K562 (cell line): ENCODE results near the gene THUMPD2. TPM values are rescaled to one million over a fixed set of nuclear protein-coding genes. Genes with fewer than 3 reads are reported as not detected.

Source experiments
- ATAC-seq: fragments of 200-7000 bp; cut with Tn5 transposase; 3 replicates; pipeline ENCODE4 v1.9.1; 2020; ENCODE audit warnings: moderate library complexity
- BruUV-seq: library from RNA; stranded (reverse); fragments of 400-500 nt; replicated peaks from 2 replicates; lab custom pipeline; 2021; lab: Mats Ljungman, UMichigan
- CTCF ChIA-PET: fragments of 300-600 bp; formaldehyde crosslinking; extraction: SDS; loops from one replicate; lab custom pipeline; 2021; ENCODE audit warnings: low intra/inter-chr PET ratio; lab: Yijun Ruan, JAX
- POLR2A ChIA-PET: fragments of 300-600, 350-650 bp; sonication (Branson Sonifier 250); formaldehyde crosslinking; extraction: SDS; loops from one replicate; lab custom pipeline; 2021; ENCODE audit warnings: antibody characterized with exemption, inconsistent platforms; lab: Yijun Ruan, JAX
- DNase-seq, 4 experiments: peaks; one replicate each; pipeline versions ENCODE4 v3.0.0 to v3.0.0-alpha.2; 2011 to 2018; ENCODE audit warnings: low spot score in 3 of 4, mixed read lengths in 3 of 4; ENCODE audit errors: extremely low read depth in 1 of 4
- FAIRE-seq: peaks from 2 replicates; lab custom pipeline; 2011; peaks lifted over from hg19 to GRCh38; lab: Jason Lieb, UNC
- H2AFZ ChIP-seq: 2 replicates; pipeline ENCODE4 v1.6.0; 2011; ENCODE audit warnings: low read depth, low read length, control low read depth, inconsistent platforms
- H3K27ac ChIP-seq: fragments of 200-600 bp; 3 replicates; pipeline ENCODE4 v1.8.0; 2011; ENCODE audit warnings: low read depth, mild to moderate bottlenecking, control low read depth, inconsistent platforms, low read length, moderate library complexity, mixed read lengths; ENCODE audit errors: extremely low read depth
- H3K27me3 ChIP-seq, 2 experiments: fragments of 300-600 bp in 1 of 2; 2 replicates in 1 of 2; 3 replicates in 1 of 2; pipeline versions ENCODE4 v1.6.0 to v1.8.0; 2011; ENCODE audit warnings: inconsistent platforms in 2 of 2, low read length in 2 of 2, mild to moderate bottlenecking in 1 of 2, mixed read lengths in 1 of 2, moderate library complexity in 1 of 2; ENCODE audit not compliant: control insufficient read depth in 2 of 2, insufficient read depth in 2 of 2
- H3K36me3 ChIP-seq: fragments of 300-600 bp; 3 replicates; pipeline ENCODE4 v1.8.0; 2011; ENCODE audit warnings: mild to moderate bottlenecking, low read length, inconsistent platforms; ENCODE audit not compliant: control insufficient read depth, insufficient read depth
- H3K4me1 ChIP-seq, 2 experiments: fragments of 200-600 bp in 1 of 2; replicated peaks in 1 of 2; 2 replicates in 1 of 2; 3 replicates in 1 of 2; pipeline versions ENCODE4 v1.5.1 to v1.8.0; 2011; ENCODE audit warnings: inconsistent platforms in 2 of 2, low read length in 2 of 2, mild to moderate bottlenecking in 1 of 2, mixed read lengths in 1 of 2, moderate library complexity in 1 of 2; ENCODE audit not compliant: control insufficient read depth in 2 of 2, insufficient read depth in 2 of 2
- H3K4me2 ChIP-seq: 2 replicates; pipeline ENCODE4 v1.6.1; 2011; ENCODE audit warnings: low read length, control low read depth, inconsistent platforms, mixed read lengths; ENCODE audit not compliant: insufficient read depth
- H3K4me3 ChIP-seq: fragments of 200-600 bp; sonication (generic), shearing (Covaris generic); 2 replicates; pipeline ENCODE4 v1.5.1; 2016; ENCODE audit warnings: control low read depth, inconsistent platforms
- H3K79me2 ChIP-seq: fragments of 200-600 bp; 3 replicates; pipeline ENCODE4 v1.8.0; 2011; ENCODE audit warnings: low read length, inconsistent platforms; ENCODE audit not compliant: control insufficient read depth, insufficient read depth
- H3K9ac ChIP-seq, 2 experiments: 2 replicates each; pipeline versions ENCODE4 v1.6.0 to v1.6.1; 2011; ENCODE audit warnings: low read depth in 2 of 2, low read length in 2 of 2, control low read depth in 1 of 2, inconsistent platforms in 1 of 2, mild to moderate bottlenecking in 1 of 2, mixed read lengths in 1 of 2; ENCODE audit not compliant: insufficient read depth in 1 of 2
- H3K9me1 ChIP-seq: one replicate; pipeline ENCODE4 v1.6.0; 2011; ENCODE audit warnings: inconsistent platforms, mild to moderate bottlenecking, low read length, moderate library complexity; ENCODE audit not compliant: control insufficient read depth, insufficient read depth
- H3K9me3 ChIP-seq: replicated peaks from 2 replicates; pipeline ENCODE4 v1.5.1; 2011; ENCODE audit warnings: low read depth, low read length, inconsistent platforms; ENCODE audit not compliant: control insufficient read depth, insufficient read depth
- H4K20me1 ChIP-seq: replicated peaks from 2 replicates; pipeline ENCODE4 v1.6.1; 2011; ENCODE audit warnings: low read length, inconsistent platforms, mixed read lengths; ENCODE audit not compliant: control insufficient read depth, insufficient read depth
- BRD4 ChIP-seq: fragments of 200-600 bp; sonication (generic); IDR thresholded peaks from 2 replicates; pipeline ENCODE4 v1.6.1; 2017; ENCODE audit warnings: inconsistent platforms
- GATAD2A ChIP-seq: fragments of 450-650 bp; IDR thresholded peaks from 2 replicates; pipeline ENCODE4 v1.6.1; 2017
- HMG20B ChIP-seq: fragments of 250-450 bp; sonication (Bioruptor Pico); IDR thresholded peaks from 2 replicates; pipeline ENCODE4 v1.5.0; 2021; ENCODE audit warnings: mild to moderate bottlenecking
- KLF16 ChIP-seq: IDR thresholded peaks from 2 replicates; pipeline ENCODE4 v1.6.1; 2016; ENCODE audit warnings: antibody characterized with exemption
- MAX ChIP-seq: sonication (generic); formaldehyde crosslinking; IDR thresholded peaks from 2 replicates; pipeline ENCODE4 v1.9.0; 2022; ENCODE audit warnings: mild to moderate bottlenecking, missing genetic modification reagents
- RUNX1 ChIP-seq: sonication (generic); IDR thresholded peaks from 2 replicates; pipeline ENCODE4 v1.6.1; 2016; ENCODE audit warnings: antibody characterized with exemption, low read depth
- SIN3A ChIP-seq, 2 experiments: fragments of 150-350 bp in 1 of 2; IDR thresholded peaks; 2 replicates each; pipeline ENCODE4 v1.6.1; 2011 to 2016; ENCODE audit warnings: borderline replicate concordance in 2 of 2, low read depth in 2 of 2, low read length in 2 of 2, mild to moderate bottlenecking in 2 of 2, moderate library complexity in 2 of 2; ENCODE audit not compliant: control insufficient read depth in 1 of 2
- TARDBP ChIP-seq: fragments of 450-650 bp; IDR thresholded peaks from 2 replicates; pipeline ENCODE4 v1.6.1; 2016
- ZC3H11A ChIP-seq: IDR thresholded peaks from 2 replicates; pipeline ENCODE4 v1.6.1; 2012; ENCODE audit warnings: low read depth, low read length, improper control_type of control experiment
- ZNF583 ChIP-seq: fragments of 250-450 bp; sonication (Bioruptor Pico); IDR thresholded peaks from 2 replicates; pipeline ENCODE4 v1.4.0; 2020
- WGBS: fragments of 100-300 bp; shearing (Covaris generic); methylation state at CpG from one replicate; pipeline ENCODE4 v1.1.6; 2016; ENCODE audit warnings: low coverage, mixed read lengths; ENCODE audit not compliant: insufficient coverage; ENCODE audit errors: missing lambda C conversion rate; 5-methylcytosine and 5-hydroxymethylcytosine counted together
- in situ Hi-C: fragments of 300-500 bp; cut with MboI; formaldehyde crosslinking; loops from 4 replicates; pipeline ENCODE4 v1.15.0; 2018; ENCODE audit warnings: inconsistent platforms, mixed read lengths
- intact Hi-C: fragments of 100-400 bp; cut with micrococcal nuclease; formaldehyde crosslinking; loops from 2 replicates; pipeline ENCODE4 v1.14.2; 2022
- polyA plus RNA-seq, 8 experiments: library from polyadenylated mRNA; depleted of rRNA in 4 of 8; stranded (reverse) in 5 of 8; unstranded in 3 of 8; fragments of >200 nt; fragmentation: Nextera tagmentation in 2 of 8; fragmentation: Illumina TruSeq in 1 of 8; extraction: Ambion mirVana in 2 of 8; extraction: Trizol in 1 of 8; gene quantifications; 2 replicates each; pipeline versions ENCODE4 v1.2.1 to v1.2.3, GENCODE V29; 2011 to 2014; ENCODE audit warnings: inconsistent platforms in 1 of 8, missing spikeins in 1 of 8
- total RNA-seq, 7 experiments: library from RNA; depleted of rRNA in 6 of 7; stranded (reverse); fragments of >200 nt in 6 of 7; fragmentation: Illumina TruSeq in 2 of 7; extraction: Trizol in 2 of 7; gene quantifications; 2 replicates each; pipeline versions ENCODE4 v1.2.1 to v1.2.3, GENCODE V29; 2011 to 2021; ENCODE audit warnings: low replicate concordance in 1 of 7
- TF ChIP-seq, protein P1 (sequence below): fragments of 450-650 bp; conservative IDR thresholded peaks from 2 replicates; pipeline ENCODE4 v1.6.1; 2016; ENCODE audit warnings: missing genetic modification characterization, low read depth, mild to moderate bottlenecking, control low read depth, missing compliant biosample characterization
- TF ChIP-seq, protein P2 (sequence below): fragments of 450-650 bp; formaldehyde crosslinking; IDR thresholded peaks from 2 replicates; pipeline ENCODE4 v1.4.0; 2022; ENCODE audit warnings: missing genetic modification characterization
- TF ChIP-seq, protein P3 (sequence below): fragments of 250-450 bp; sonication (Bioruptor Pico); IDR thresholded peaks from 2 replicates; pipeline ENCODE4 v1.5.0; 2020; ENCODE audit warnings: mild to moderate bottlenecking

The THUMPD2 gene
- total and polyA plus RNA-seq, 9 of the 15 experiments (the other 6 are each of a cell fraction or from before 2014, with no cell fraction given) = 9.6 to 40.4 (median 24.0) TPM

GRCh38 chr2:39778233-39778632 is 825 bp downstream of the THUMPD2 start (continued):
- TF ChIP-seq ZNF583 (CRISPR knock-in tag) (no peak), ZC3H11A (0 out of 2 replicates have a peak, but pooled peaks have one; percentile 14), SIN3A (IDR thresholded peaks at IDR 0.05; ENCODE audit: borderline replicate concordance in 2 of 2, control insufficient read depth in 1 of 2, low read depth in 2 of 2, low read length in 2 of 2) (0 out of 4 replicates have a peak, but pooled peaks of 1 of the 2 experiments have one; percentile 19), MAX (CRISPR knock-in tag) (no peak)

DNA sequence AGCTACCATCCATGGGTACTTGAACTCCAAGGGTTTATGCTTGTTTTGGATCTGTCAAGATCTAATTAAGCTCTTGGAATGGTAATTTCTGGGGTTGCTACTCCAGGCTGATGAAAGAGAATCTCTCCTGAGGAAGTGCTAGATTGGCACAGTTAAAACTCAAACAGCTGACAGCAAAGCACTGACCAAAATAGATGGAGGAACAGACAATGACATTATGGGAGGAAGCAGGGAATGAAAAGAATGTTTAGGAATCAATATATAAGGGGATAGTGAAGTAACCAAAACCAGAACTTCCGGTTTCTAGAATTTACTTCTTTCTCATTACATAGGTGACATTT is 6.3 kb downstream of the THUMPD2 start:
- Histone ChIP-seq H3K79me2 (peaks cover 93% of the 10 kb centered on the region), H3K9me1 (no peaks in the 10 kb centered on the region), H3K9me3 (no peaks in the 10 kb centered on the region), H3K36me3 (peaks cover 92% of the 10 kb centered on the region), H3K27me3 (no peaks in the 10 kb centered on the region), H4K20me1 (0 out of 2 replicates have a peak, but pooled peaks cover 6% of the 10 kb centered on the region), H3K27ac (no peak overlapping the region), H2AFZ (no peak overlapping the region), H3K4me2 (no peak overlapping the region), H3K4me1 (peaks cover 4 to 16% of the 10 kb centered on the region in 2 experiments; a peak in 3 of 5 replicates), H3K4me3 (no peak overlapping the region), H3K9ac (no peak overlapping the region)
- DNase-seq (no peak), FAIRE-seq (no peak), ATAC-seq (no peak)
- ChIA-PET CTCF (no interaction called here), POLR2A (interaction anchor here (1.1 kb wide), 1 partner anchor 9 kb away, joined by 3 read pairs; no protein-coding TSS in a partner anchor)
- WGBS = 94% methylated on average over 1 of the region's 1 CpG
- intact Hi-C loops = no loop called here
- BruUV-seq = no TSS peak
- in situ Hi-C loops = no loop called here
- TF ChIP-seq RUNX1 (no peak), KLF16 (no peak), TARDBP (no peak), GATAD2A (no peak), HMG20B (no peak), BRD4 (no peak)
- TF ChIP-seq, protein P1, sequence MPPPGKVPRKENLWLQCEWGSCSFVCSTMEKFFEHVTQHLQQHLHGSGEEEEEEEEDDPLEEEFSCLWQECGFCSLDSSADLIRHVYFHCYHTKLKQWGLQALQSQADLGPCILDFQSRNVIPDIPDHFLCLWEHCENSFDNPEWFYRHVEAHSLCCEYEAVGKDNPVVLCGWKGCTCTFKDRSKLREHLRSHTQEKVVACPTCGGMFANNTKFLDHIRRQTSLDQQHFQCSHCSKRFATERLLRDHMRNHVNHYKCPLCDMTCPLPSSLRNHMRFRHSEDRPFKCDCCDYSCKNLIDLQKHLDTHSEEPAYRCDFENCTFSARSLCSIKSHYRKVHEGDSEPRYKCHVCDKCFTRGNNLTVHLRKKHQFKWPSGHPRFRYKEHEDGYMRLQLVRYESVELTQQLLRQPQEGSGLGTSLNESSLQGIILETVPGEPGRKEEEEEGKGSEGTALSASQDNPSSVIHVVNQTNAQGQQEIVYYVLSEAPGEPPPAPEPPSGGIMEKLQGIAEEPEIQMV = no peak
- TF ChIP-seq, protein P2, sequence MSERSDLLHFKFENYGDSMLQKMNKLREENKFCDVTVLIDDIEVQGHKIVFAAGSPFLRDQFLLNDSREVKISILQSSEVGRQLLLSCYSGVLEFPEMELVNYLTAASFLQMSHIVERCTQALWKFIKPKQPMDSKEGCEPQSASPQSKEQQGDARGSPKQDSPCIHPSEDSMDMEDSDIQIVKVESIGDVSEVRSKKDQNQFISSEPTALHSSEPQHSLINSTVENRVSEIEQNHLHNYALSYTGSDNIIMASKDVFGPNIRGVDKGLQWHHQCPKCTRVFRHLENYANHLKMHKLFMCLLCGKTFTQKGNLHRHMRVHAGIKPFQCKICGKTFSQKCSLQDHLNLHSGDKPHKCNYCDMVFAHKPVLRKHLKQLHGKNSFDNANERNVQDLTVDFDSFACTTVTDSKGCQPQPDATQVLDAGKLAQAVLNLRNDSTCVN (CRISPR knock-in tag) = no peak
- TF ChIP-seq, protein P3, sequence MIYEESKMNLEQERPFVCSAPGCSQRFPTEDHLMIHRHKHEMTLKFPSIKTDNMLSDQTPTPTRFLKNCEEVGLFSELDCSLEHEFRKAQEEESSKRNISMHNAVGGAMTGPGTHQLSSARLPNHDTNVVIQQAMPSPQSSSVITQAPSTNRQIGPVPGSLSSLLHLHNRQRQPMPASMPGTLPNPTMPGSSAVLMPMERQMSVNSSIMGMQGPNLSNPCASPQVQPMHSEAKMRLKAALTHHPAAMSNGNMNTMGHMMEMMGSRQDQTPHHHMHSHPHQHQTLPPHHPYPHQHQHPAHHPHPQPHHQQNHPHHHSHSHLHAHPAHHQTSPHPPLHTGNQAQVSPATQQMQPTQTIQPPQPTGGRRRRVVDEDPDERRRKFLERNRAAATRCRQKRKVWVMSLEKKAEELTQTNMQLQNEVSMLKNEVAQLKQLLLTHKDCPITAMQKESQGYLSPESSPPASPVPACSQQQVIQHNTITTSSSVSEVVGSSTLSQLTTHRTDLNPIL (CRISPR knock-in tag) = no peak
